Measurements from ENCODE around the gene CTNND2.

CTNND2 gene

DNA sequence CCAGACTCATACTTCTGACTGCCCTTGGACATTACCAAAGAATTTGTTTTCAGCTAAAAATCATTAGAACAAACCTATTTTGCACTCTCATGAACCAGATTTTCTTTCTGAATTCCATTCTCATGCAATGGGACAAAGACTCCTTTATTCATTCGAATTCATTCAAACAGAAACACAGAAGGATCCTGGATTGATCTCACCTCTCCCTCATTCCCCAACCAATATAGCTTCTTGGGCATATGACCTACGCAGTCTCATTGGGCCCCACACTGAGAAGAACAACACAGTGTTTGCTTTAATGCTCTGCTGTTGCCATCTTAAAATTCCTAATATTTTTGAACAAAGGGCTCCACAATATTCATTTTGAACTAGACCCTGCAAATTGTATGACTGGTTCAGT, 392.4 kb downstream of the CTNND2 start:
- Histone ChIP-seq H3K4me2 (ENCODE audit: insufficient read depth, low read length) (no peak overlapping the region), H3K4me3 (ENCODE audit: low read depth in 1 of 2, low read length in 2 of 2) (no peak overlapping the region), H3K36me3 (ENCODE audit: insufficient read depth, low read length) (no peaks in the 10 kb centered on the region), H4K20me1 (ENCODE audit: insufficient read depth, low read length) (no peaks in the 10 kb centered on the region), H2AFZ (ENCODE audit: low read depth, low read length) (no peak overlapping the region), H3K79me2 (ENCODE audit: insufficient read depth, low read length) (no peaks in the 10 kb centered on the region), H3K9ac (ENCODE audit: low read depth, low read length) (no peak overlapping the region), H3K9me3 (ENCODE audit: insufficient read depth, low read length, severe bottlenecking) (no peaks in the 10 kb centered on the region), H3K4me1 (ENCODE audit: insufficient read depth, low read length) (no peaks in the 10 kb centered on the region), H3K27me3 (ENCODE audit: insufficient read depth, low read length, poor library complexity) (no peaks in the 10 kb centered on the region), H3K27ac (ENCODE audit: low read length) (no peak overlapping the region)
- ATAC-seq (ENCODE audit: insufficient read depth, low read depth) (no peak), DNase-seq (no peak)
- TF ChIP-seq EZH2 (IDR thresholded peaks at IDR 0.05; ENCODE audit: borderline replicate concordance, low read depth, low read length, severe bottlenecking): no peak
- TF ChIP-seq CTCF (IDR thresholded peaks at IDR 0.05; ENCODE audit: borderline replicate concordance, extremely low read depth, low read length, poor library complexity, severe bottlenecking): no peak

DNA sequence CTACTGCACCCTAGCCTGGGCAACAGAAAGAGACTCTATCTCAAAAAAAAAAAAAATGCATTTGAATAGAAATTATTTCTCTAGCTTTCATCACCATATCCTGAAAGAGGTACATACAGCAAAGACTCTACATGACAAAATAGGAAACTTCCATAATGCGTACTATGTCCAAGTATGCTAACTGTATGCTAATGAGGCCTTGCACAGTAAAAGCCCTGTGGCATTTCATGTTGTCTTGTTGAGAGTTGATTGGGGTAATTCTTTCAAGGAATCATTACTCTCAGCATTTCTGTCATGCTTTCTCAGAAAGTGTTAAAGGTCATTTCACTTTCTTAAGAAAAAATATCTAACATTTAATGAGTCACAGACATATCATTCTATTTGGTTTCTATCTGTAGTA, 393.4 kb downstream of the CTNND2 start:
- Histone ChIP-seq H4K20me1 (ENCODE audit: insufficient read depth, low read length) (no peaks in the 10 kb centered on the region), H3K9me3 (ENCODE audit: insufficient read depth, low read length, severe bottlenecking) (no peaks in the 10 kb centered on the region), H3K4me3 (ENCODE audit: low read depth in 1 of 2, low read length in 2 of 2) (no peak overlapping the region), H3K36me3 (ENCODE audit: insufficient read depth, low read length) (no peaks in the 10 kb centered on the region), H3K9ac (ENCODE audit: low read depth, low read length) (no peak overlapping the region), H3K4me2 (ENCODE audit: insufficient read depth, low read length) (no peak overlapping the region), H2AFZ (ENCODE audit: low read depth, low read length) (no peak overlapping the region), H3K4me1 (ENCODE audit: insufficient read depth, low read length) (no peaks in the 10 kb centered on the region), H3K79me2 (ENCODE audit: insufficient read depth, low read length) (no peaks in the 10 kb centered on the region), H3K27ac (ENCODE audit: low read length) (no peak overlapping the region), H3K27me3 (ENCODE audit: insufficient read depth, low read length, poor library complexity) (no peaks in the 10 kb centered on the region)
- no peak for DNase-seq
- TF ChIP-seq CTCF (IDR thresholded peaks at IDR 0.05; ENCODE audit: borderline replicate concordance, extremely low read depth, low read length, poor library complexity, severe bottlenecking) (no peak), EZH2 (IDR thresholded peaks at IDR 0.05; ENCODE audit: borderline replicate concordance, low read depth, low read length, severe bottlenecking) (no peak)
- ATAC-seq (ENCODE audit: insufficient read depth, low read depth): no peak

- no peaks in the 10 kb centered on the region for H3K27me3 ChIP-seq (ENCODE audit: insufficient read depth, low read length, poor library complexity)
Observed at GRCh38 chr5:11509793-11510192, 394.5 kb downstream of the CTNND2 start.

More at GRCh38 chr5:11509793-11510192, 394.5 kb downstream of the CTNND2 start:
- Histone ChIP-seq H3K4me1 (ENCODE audit: insufficient read depth, low read length) (no peaks in the 10 kb centered on the region), H3K27ac (ENCODE audit: low read length) (no peak overlapping the region), H2AFZ (ENCODE audit: low read depth, low read length) (no peak overlapping the region), H3K4me2 (ENCODE audit: insufficient read depth, low read length) (no peak overlapping the region), H3K9ac (ENCODE audit: low read depth, low read length) (no peak overlapping the region), H4K20me1 (ENCODE audit: insufficient read depth, low read length) (no peaks in the 10 kb centered on the region), H3K4me3 (ENCODE audit: low read depth in 1 of 2, low read length in 2 of 2) (no peak overlapping the region), H3K79me2 (ENCODE audit: insufficient read depth, low read length) (no peaks in the 10 kb centered on the region), H3K9me3 (ENCODE audit: insufficient read depth, low read length, severe bottlenecking) (no peaks in the 10 kb centered on the region), H3K36me3 (ENCODE audit: insufficient read depth, low read length) (no peaks in the 10 kb centered on the region)
- TF ChIP-seq CTCF (IDR thresholded peaks at IDR 0.05; ENCODE audit: borderline replicate concordance, extremely low read depth, low read length, poor library complexity, severe bottlenecking) (no peak), EZH2 (IDR thresholded peaks at IDR 0.05; ENCODE audit: borderline replicate concordance, low read depth, low read length, severe bottlenecking) (no peak)
- DNase-seq: no peak
- ATAC-seq (ENCODE audit: insufficient read depth, low read depth): no peak

Measured in DND-41 (cell line).